Measurements from ENCODE around the gene DCP2.

DCP2 gene

GRCh38 chr5:113061846-113062780 lies 85.5 kb downstream of the DCP2 start:
- Histone ChIP-seq H3K36me3 (no peaks in the 10 kb centered on the region), H3K4me2 (peak overlapping the region; percentile 69), H3K9me3 (no peaks in the 10 kb centered on the region), H3K27ac (peak overlapping the region; percentile 40; the same call in 1 of the 2 replicates), H3K27me3 (no peaks in the 10 kb centered on the region), H3K9ac (no peak overlapping the region), H3K4me1 (peaks cover 78% of the 10 kb centered on the region), H3K4me3 (no peak overlapping the region), H4K20me1 (no peaks in the 10 kb centered on the region)
- TF ChIP-seq Cebpa-rat (IDR thresholded peaks at IDR 0.05) = no peak

- H3K27ac ChIP-seq = 0 out of 2 replicates have a peak overlapping the region, but pooled peaks have one; percentile 8
- TF ChIP-seq Cebpa-rat (IDR thresholded peaks at IDR 0.05) = no peak
- H3K4me1 ChIP-seq = peaks cover 69% of the 10 kb centered on the region
- H3K4me2 ChIP-seq = peak overlapping the region; percentile 69
- H3K36me3 ChIP-seq = no peaks in the 10 kb centered on the region
- no peaks in the 10 kb centered on the region for H3K9me3 ChIP-seq
- no peak overlapping the region for H3K9ac ChIP-seq
- no peaks in the 10 kb centered on the region for H3K27me3 ChIP-seq
- H4K20me1 ChIP-seq = no peaks in the 10 kb centered on the region
- no peak overlapping the region for H3K4me3 ChIP-seq
These were observed 86.4 kb downstream of the DCP2 start for GRCh38 chr5:113062869-113063508.

- H3K9ac ChIP-seq = no peak overlapping the region
- H3K27me3 ChIP-seq = no peaks in the 10 kb centered on the region
- H3K9me3 ChIP-seq = 0 out of 2 replicates have a peak, but pooled peaks cover 3% of the 10 kb centered on the region
- H3K36me3 ChIP-seq = no peaks in the 10 kb centered on the region
- H4K20me1 ChIP-seq = no peaks in the 10 kb centered on the region
- peaks cover 66% of the 10 kb centered on the region for H3K4me1 ChIP-seq
- no peak for TF ChIP-seq Cebpa-rat (IDR thresholded peaks at IDR 0.05)
- peak overlapping the region; percentile 69 for H3K4me2 ChIP-seq
- H3K4me3 ChIP-seq = no peak overlapping the region
- H3K27ac ChIP-seq = no peak overlapping the region
These were observed 87.3 kb downstream of the DCP2 start for GRCh38 chr5:113063927-113064326.

- no peak for TF ChIP-seq Cebpa-rat (IDR thresholded peaks at IDR 0.05)
- Histone ChIP-seq H3K4me1 (peaks cover 66% of the 10 kb centered on the region), H3K9me3 (0 out of 2 replicates have a peak, but pooled peaks cover 3% of the 10 kb centered on the region), H4K20me1 (no peaks in the 10 kb centered on the region), H3K4me2 (no peak overlapping the region), H3K36me3 (no peaks in the 10 kb centered on the region), H3K27me3 (no peaks in the 10 kb centered on the region), H3K27ac (no peak overlapping the region), H3K9ac (no peak overlapping the region), H3K4me3 (no peak overlapping the region)
These were observed 88.2 kb downstream of the DCP2 start for GRCh38 chr5:113064806-113065205.

- H3K9ac ChIP-seq = no peak overlapping the region
- H3K9me3 ChIP-seq = 0 out of 2 replicates have a peak, but pooled peaks cover 3% of the 10 kb centered on the region
- H3K36me3 ChIP-seq = no peaks in the 10 kb centered on the region
These were observed 89.0 kb downstream of the DCP2 start for GRCh38 chr5:113065626-113066025.

GRCh38 chr5:113067635-113068344 lies 91.2 kb downstream of the DCP2 start:
- H3K4me2 ChIP-seq = no peak overlapping the region
- no peaks in the 10 kb centered on the region for H4K20me1 ChIP-seq
- H3K4me3 ChIP-seq = no peak overlapping the region
- H3K9ac ChIP-seq = no peak overlapping the region
- H3K9me3 ChIP-seq = 0 out of 2 replicates have a peak, but pooled peaks cover 10% of the 10 kb centered on the region
- no peak overlapping the region for H3K27ac ChIP-seq
- no peaks in the 10 kb centered on the region for H3K36me3 ChIP-seq
- no peaks in the 10 kb centered on the region for H3K27me3 ChIP-seq
- H3K4me1 ChIP-seq = peaks cover 37% of the 10 kb centered on the region
- no peak for TF ChIP-seq Cebpa-rat (IDR thresholded peaks at IDR 0.05)

More at GRCh38 chr5:113065626-113066025, 89.0 kb downstream of the DCP2 start:
- Histone ChIP-seq H3K4me2 (no peak overlapping the region), H3K4me3 (no peak overlapping the region), H3K4me1 (peaks cover 59% of the 10 kb centered on the region), H4K20me1 (no peaks in the 10 kb centered on the region), H3K27me3 (no peaks in the 10 kb centered on the region), H3K27ac (no peak overlapping the region)
- no peak for TF ChIP-seq Cebpa-rat (IDR thresholded peaks at IDR 0.05)

GRCh38 chr5:113068559-113068958 lies 92.0 kb downstream of the DCP2 start:
- TF ChIP-seq Cebpa-rat (IDR thresholded peaks at IDR 0.05) = no peak
- Histone ChIP-seq H3K9me3 (0 out of 2 replicates have a peak, but pooled peaks cover 16% of the 10 kb centered on the region), H3K9ac (no peak overlapping the region), H3K36me3 (no peaks in the 10 kb centered on the region), H3K27me3 (no peaks in the 10 kb centered on the region), H4K20me1 (no peaks in the 10 kb centered on the region), H3K4me1 (peaks cover 29% of the 10 kb centered on the region), H3K27ac (no peak overlapping the region), H3K4me2 (peak overlapping the region; percentile 33; the same call in 1 of the 2 replicates), H3K4me3 (no peak overlapping the region)
